ENCODE measurements around the gene MEN1. TPM values are rescaled to one million over a fixed set of nuclear protein-coding genes. Genes with fewer than 3 reads are reported as not detected.

MEN1 gene
- total and polyA plus RNA-seq, 9 of the 15 experiments (the other 6 are each of a cell fraction or from before 2014, with no cell fraction given) = 3.4 to 57.2 (median 19.3) TPM

DNA sequence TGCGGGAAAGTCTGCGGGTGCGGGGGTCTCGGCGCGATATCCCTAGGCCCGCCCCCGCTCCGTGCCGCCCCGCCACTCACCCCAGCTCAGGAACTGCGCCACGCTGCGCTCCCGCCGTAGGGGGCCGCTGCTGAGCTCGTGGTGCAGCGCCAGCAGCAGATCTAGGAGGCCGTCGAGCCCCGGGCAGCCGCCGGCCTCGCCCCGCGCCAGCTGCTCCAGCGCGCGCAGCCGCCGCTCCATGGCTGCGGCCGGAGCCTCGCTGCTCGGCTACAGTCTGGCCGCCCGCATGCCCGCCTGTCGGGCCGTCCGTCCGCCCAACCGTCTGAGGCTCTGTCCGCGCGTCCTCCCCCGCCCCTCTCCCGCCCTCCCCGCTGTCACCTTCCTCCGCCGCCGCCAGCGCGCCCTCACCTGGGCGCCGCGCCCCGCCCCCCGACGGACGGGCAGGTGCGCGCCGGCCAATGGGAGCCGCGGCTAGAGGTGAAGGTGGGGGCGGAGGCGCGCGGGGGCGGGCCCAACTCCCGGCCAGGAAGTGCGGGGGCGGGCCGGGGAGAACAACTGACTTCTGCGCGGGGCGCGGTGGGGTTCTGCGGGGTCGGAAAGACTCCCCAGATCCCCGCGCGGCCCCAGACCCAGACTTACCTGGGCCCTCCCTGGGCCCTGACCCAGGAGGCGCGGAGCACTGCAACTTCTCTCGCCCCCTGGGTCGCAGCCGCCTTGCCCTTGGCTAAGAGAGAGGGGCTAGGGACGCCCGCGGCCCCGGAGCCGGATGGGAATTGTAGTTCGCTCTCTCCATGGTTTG lies 34.2 kb upstream of the MEN1 start, which contains the start of gene CDC42BPG (continued):
- TF ChIP-seq, protein P1, sequence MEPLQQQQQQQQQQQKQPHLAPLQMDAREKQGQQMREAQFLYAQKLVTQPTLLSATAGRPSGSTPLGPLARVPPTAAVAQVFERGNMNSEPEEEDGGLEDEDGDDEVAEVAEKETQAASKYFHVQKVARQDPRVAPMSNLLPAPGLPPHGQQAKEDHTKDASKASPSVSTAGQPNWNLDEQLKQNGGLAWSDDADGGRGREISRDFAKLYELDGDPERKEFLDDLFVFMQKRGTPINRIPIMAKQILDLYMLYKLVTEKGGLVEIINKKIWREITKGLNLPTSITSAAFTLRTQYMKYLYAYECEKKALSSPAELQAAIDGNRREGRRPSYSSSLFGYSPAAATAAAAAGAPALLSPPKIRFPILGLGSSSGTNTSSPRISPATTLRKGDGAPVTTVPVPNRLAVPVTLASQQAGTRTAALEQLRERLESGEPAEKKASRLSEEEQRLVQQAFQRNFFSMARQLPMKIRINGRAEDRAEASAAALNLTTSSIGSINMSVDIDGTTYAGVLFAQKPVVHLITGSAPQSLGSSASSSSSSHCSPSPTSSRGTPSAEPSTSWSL (CRISPR knock-in tag; IDR thresholded peaks at IDR 0.05; ENCODE audit: borderline replicate concordance) = no peak
- TF ChIP-seq PHTF2 (CRISPR knock-in tag; IDR thresholded peaks at IDR 0.05) (no peak), ELK1 (CRISPR knock-in tag; IDR thresholded peaks at IDR 0.05) (no peak), NR1H2 (CRISPR knock-in tag; IDR thresholded peaks at IDR 0.05) (no peak), ATF7 (IDR thresholded peaks at IDR 0.05) (no peak), VEZF1 (CRISPR knock-in tag; IDR thresholded peaks at IDR 0.05) (peak; percentile 88), SMC3 (conservative IDR thresholded peaks at IDR 0.05; ENCODE audit: insufficient read depth, low read depth, low read length) (peak; percentile 26; the same call in 1 of the 2 replicates), HDAC3 (IDR thresholded peaks at IDR 0.05; ENCODE audit: borderline replicate concordance, partially characterized antibody) (no peak), MAZ (CRISPR knock-in tag; conservative IDR thresholded peaks at IDR 0.05 in 1 of 2, IDR thresholded peaks at IDR 0.05 in 1 of 2) (peak in 1 of 2 experiments; percentile 75; a peak in 3 of 4 replicates), ZNF282 (CRISPR knock-in tag; IDR thresholded peaks at IDR 0.05) (no peak), TCF7 (IDR thresholded peaks at IDR 0.05; ENCODE audit: borderline replicate concordance) (no peak)
- TF ChIP-seq, protein P2, sequence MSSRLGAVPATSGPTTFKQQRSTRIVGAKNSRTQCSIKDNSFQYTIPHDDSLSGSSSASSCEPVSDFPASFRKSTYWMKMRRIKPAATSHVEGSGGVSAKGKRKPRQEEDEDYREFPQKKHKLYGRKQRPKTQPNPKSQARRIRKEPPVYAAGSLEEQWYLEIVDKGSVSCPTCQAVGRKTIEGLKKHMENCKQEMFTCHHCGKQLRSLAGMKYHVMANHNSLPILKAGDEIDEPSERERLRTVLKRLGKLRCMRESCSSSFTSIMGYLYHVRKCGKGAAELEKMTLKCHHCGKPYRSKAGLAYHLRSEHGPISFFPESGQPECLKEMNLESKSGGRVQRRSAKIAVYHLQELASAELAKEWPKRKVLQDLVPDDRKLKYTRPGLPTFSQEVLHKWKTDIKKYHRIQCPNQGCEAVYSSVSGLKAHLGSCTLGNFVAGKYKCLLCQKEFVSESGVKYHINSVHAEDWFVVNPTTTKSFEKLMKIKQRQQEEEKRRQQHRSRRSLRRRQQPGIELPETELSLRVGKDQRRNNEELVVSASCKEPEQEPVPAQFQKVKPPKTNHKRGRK (tag; IDR thresholded peaks at IDR 0.05) = no peak
- TF ChIP-seq, protein P3, sequence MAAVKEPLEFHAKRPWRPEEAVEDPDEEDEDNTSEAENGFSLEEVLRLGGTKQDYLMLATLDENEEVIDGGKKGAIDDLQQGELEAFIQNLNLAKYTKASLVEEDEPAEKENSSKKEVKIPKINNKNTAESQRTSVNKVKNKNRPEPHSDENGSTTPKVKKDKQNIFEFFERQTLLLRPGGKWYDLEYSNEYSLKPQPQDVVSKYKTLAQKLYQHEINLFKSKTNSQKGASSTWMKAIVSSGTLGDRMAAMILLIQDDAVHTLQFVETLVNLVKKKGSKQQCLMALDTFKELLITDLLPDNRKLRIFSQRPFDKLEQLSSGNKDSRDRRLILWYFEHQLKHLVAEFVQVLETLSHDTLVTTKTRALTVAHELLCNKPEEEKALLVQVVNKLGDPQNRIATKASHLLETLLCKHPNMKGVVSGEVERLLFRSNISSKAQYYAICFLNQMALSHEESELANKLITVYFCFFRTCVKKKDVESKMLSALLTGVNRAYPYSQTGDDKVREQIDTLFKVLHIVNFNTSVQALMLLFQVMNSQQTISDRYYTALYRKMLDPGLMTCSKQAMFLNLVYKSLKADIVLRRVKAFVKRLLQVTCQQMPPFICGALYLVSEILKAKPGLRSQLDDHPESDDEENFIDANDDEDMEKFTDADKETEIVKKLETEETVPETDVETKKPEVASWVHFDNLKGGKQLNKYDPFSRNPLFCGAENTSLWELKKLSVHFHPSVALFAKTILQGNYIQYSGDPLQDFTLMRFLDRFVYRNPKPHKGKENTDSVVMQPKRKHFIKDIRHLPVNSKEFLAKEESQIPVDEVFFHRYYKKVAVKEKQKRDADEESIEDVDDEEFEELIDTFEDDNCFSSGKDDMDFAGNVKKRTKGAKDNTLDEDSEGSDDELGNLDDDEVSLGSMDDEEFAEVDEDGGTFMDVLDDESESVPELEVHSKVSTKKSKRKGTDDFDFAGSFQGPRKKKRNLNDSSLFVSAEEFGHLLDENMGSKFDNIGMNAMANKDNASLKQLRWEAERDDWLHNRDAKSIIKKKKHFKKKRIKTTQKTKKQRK (IDR thresholded peaks at IDR 0.05; ENCODE audit: borderline replicate concordance, low read depth, low read length) = no peak
- TF ChIP-seq, protein P4, sequence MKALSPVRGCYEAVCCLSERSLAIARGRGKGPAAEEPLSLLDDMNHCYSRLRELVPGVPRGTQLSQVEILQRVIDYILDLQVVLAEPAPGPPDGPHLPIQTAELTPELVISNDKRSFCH (CRISPR knock-in tag; IDR thresholded peaks at IDR 0.05) = no peak
- TF ChIP-seq, protein P4 (tag; IDR thresholded peaks at IDR 0.05) = no peak
